NT2/D1 (cell line): Measurements from ENCODE around the gene DIRAS2.

Source experiments
- YY1 ChIP-seq: IDR thresholded peaks from 2 replicates; pipeline ENCODE4 v1.6.1; 2011; ENCODE audit not compliant: insufficient read length, insufficient read depth
- ZNF274 ChIP-seq: IDR thresholded peaks from 2 replicates; pipeline ENCODE4 v1.6.1; 2011; ENCODE audit warnings: mild to moderate bottlenecking, low read depth, low read length

- no peak for TF ChIP-seq ZNF274
- TF ChIP-seq YY1 = no peak
Observed at GRCh38 chr9:90579181-90579580, 63.4 kb downstream of the DIRAS2 start.
